ENCODE results near the gene PIH1D1.
A peak's percentile ranks its signal among the peaks of the same experiment; 100 is the strongest.

The PIH1D1 gene

DNA sequence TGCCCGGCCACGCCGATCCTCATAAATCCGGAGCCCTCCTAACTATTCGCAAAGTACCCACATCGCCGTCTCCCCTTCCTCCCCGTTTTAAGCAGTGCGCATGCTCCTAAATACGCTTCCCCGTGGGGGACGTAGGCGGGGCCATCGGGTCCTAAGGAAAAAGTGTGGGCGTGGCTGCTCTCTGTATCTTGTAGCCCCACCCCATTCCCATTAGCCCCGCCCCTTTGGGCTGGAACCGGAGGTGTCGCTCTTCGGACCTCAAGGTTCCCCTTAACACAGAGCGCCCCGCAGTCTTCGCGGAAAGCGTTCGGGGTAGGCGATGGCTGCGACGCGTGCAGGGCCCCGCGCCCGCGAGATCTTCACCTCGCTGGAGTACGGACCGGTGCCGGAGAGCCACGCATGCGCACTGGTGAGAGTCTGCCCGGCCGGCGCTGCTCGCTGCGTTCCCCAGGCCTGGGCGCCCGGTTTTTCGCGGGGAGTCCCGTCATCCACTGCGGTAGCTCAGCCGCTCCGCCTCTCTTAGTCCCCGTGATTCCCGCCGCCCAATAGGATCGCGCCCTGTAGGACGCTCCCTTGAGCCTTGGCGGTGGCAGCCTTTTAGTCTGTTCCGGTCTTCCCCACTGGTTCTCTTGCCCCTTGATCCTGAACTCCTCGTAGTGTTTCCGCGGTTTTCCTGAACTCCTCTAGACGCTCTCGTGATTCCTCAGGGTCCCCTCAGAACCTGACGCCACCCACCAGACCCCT, 1.6 kb upstream of the PIH1D1 start, which contains the start of gene ALDH16A1:
TSS of gene ALDH16A1 (plus strand) at position 213 of the 744 bp plus-strand sequence. CDS start at position 320, 107 bp downstream.
- peak; percentile 99 for DNase-seq

DNA sequence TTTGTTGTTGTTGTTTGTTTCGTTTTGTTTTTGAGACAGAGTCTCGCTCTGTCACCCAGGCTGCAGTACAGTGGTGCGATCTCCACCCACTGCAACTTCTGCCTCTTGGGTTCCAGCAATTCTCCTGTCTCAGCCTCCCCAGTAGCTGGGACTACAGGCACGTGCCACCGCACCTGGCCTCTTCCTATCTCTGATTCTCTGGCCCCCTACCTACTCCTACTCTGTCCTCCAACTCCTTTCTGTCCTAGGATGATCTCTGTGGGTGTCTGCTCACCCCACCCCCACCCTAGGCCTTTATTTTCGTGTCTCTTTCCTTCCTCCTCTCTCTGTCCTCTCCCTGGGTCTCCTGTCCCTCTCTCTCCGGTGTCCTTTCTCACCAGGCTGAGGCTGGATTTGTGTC, 1.2 kb downstream of the PIH1D1 start:
- no peak for DNase-seq

DNA sequence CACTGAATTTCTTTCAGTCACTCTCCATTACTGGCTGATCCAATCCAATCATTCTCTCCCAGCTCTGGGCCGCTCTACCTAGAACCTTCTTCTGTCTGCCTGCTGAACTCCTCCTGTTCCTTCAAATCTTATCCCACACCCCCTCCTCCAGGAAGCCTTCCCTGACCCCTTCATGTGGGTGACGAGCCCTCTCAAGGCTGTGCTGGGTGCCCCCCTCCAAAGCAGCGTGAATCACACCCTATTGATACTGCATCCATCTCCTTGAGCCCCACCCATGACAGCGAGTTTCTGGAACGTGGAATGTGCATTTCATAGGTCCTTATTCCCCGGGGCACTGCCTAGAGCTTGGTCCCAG, 3.2 kb downstream of the PIH1D1 start:
- DNase-seq = no peak

- DNase-seq = peak; percentile 28
Observed at GRCh38 chr19:49447485-49448431, 3.9 kb downstream of the PIH1D1 start.

GRCh38 chr19:49445997-49446396, 5.6 kb downstream of the PIH1D1 start:
- DNase-seq = no peak

GRCh38 chr19:49444100-49444700, 7.4 kb downstream of the PIH1D1 start:
- DNase-seq = peak; percentile 21

GRCh38 chr19:49443366-49444099, 8.1 kb downstream of the PIH1D1 start:
- DNase-seq = peak; percentile 99

GRCh38 chr19:49442771-49443365, 8.7 kb downstream of the PIH1D1 start:
- DNase-seq = peak; percentile 93

DNA sequence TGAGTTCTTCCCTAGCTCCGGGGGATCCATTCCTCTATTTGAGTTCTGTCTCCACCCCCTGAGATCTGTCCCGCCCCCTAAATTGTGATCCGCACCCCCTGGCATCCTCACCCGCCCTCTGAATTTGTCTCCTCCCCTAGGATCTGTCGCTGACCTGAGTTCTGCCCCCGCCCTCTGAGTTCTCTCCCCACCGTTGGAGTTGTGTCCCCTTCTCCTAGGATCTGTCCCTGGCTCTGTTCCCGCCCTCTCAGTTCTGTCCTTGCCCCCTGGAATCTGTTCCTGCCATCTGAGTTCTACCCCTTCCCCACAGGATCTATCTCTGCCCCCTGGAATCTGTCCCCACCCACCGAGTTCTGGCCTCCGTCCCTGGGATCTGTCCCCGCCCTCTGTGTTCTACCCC, 9.3 kb downstream of the PIH1D1 start:
- peak; percentile 68 for DNase-seq

DNA sequence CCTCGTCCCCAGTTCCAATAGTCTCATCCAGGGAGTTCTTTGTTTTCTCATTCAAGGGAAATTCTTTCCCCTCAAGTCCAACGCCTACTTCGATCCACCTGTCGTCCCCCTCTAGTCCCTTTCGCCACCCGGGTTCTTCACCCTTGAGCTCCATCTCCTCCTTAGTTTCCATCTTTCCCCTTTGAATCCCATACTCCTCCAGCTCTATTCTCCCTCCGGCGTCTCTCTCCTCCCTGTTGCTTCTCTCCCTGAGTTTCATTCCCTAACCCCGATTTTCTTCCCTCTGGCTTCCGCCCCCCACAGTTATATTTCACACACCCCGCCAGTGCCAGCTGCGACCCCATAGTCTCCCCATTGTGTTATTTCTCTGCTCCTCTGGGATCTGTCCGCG, 9.7 kb downstream of the PIH1D1 start:
- DNase-seq = peak; percentile 59

DNA sequence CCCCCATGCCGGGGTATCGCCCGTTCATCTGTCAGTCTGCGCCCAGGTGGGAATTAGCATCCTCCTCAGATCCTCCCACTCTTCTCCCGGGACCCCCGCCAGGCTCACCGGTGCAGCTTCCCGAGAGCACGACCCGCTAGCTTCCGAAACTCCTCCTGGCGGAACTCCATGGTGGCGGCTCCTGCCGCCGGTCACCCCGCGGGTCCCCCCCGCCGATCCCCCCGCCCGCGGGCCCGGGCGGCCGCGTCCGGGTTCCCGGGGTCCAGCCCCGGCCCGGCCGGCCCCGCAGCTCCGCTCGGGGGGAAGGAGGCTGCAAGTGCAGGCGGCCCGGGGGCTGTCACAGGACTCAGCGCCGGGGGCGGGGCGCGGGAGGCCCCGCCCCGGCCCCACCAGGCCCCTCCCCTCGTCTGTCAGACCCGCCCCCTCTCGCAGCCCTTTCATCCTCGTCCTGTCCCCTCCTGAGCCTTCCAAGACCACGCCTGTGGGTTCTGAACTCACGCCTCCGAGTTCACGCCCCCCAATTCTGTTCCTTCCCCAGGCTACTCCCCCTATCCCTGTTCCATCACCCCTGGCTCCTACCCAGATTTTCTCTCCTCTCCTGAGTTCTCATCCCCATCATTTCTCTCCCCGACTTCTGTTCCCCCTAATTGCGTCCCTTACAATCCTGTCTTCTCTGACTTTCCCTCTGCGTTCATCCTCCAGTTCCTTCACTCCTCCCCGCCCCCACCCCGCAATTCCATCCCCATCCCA, 10.2 kb downstream of the PIH1D1 start, which contains the start of gene SLC17A7:
TSS of gene SLC17A7 (minus strand) at position 318 of the 750 bp plus-strand sequence. CDS start at position 170, 148 bp downstream.
- DNase-seq = peak; percentile 59

DNA sequence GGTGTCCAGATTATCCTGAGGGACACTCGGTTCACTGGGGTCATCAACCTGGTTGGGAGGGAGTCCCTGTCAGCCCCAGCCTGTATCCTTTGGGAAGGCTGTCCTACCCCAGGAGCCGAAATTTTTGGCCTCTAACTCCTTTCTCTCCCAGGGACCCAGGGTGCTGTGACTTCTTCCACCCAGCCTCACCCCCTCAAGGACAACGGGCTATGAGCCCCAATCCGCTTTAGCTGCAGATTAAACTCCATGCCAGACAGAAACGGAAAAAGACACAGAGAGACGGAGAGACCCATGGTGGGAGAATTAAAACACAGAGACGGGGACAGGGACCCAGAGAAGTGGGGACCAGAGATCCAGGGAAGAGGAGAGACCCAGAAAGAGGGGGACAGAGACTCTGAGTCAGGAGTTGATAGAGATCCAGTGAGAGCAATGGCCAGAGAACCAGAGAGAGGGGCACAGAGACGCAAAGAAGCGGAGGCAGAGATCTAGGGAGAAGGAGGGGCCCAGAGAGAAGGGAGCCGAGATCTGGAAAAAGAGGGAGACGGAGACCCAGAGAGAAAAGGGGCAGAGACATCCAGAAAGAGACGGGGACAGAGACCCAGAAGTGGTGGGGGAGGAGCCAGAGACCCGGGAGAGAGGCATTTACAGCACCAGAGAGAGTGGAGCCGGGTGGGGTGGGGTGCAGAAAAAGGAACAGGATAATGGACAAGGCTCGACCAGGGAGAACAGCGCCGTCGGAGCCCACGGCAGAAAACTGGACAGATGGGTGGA, 11.0 kb downstream of the PIH1D1 start:
- DNase-seq = no peak

- DNase-seq = no peak
Observed at GRCh38 chr19:49439836-49440235, 11.8 kb downstream of the PIH1D1 start.

DNA sequence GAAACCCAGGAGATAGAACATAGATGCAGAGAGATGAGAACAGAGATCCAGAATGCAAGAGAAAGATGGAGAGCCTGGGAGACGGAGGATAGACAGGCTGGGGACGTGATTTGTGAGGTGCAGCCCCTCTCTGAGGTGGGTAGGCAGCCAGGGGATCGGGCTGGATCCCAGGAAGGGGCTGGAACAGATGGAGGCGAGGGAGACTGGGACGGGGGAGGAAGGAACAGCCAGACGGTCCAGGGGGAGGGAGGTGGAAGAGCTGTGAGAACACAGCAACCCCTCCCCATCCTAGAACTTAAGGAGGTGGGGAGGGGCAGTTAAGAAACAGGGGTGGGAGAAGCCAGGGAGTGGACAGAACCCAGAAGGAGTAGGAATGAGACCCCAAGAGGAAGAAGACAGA, 13.4 kb downstream of the PIH1D1 start:
- DNase-seq = peak; percentile 20

- peak; percentile 26 for DNase-seq
Observed at GRCh38 chr19:49437231-49437630, 14.4 kb downstream of the PIH1D1 start.

GRCh38 chr19:49436381-49437017, 15.1 kb downstream of the PIH1D1 start:
- peak; percentile 57 for DNase-seq

DNA sequence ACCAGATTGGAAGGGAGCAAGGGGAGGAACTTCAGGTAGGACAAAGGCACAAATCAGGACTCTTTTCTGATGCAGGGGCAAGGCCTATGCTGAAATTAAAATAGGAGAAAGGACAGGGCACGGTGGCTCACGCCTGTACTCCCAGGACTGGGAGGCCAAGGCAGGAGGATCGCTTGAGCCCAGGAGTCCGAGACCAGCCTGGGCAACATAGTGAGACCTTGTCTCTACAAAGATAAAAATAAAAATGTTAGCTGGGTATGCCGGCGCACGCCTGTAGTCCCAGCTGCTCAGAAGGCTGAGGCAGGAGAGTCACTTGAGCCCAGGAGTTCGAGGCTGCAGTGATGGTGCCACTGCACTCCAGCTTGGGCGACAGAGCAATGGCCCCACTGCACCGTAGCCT, 15.9 kb downstream of the PIH1D1 start:
- DNase-seq = no peak

DNA sequence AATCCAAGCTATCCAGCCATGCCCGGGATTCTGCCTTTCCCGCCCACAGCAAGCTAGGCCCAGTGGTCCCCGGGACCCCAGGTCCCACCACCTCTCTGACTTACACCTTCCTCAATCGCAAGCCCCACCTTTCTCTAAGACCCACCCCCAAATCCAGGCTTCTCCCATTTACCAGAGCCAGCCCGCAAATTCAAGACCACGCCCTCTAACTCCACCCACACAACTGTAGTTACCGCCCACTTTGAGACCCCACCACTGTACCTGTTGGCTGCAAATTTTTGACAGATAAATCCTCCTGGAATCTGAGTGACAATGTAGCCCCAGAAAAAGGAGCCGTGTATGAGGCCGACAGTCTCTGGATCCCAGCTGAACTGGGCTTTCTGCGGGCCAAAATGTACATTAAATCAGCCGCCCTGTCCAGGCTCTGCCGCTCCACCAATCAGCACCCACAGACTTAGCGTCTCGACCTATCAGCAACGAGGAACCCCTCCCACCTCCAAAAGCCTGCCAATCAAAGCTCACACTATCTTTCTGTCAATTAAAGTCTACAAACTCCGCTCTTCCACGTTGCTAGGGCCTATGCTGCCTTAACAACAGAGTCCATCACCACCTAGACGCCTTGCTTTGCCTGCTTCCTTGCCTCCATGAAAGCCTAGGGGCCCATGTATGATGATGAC, 16.6 kb downstream of the PIH1D1 start:
- DNase-seq = peak; percentile 27

- no peak for DNase-seq
Observed at GRCh38 chr19:49433240-49433901, 18.2 kb downstream of the PIH1D1 start.
